GM18858 (cell line): ENCODE measurements around the gene GDF11.

Experiments used
- ATAC-seq: cut with Tn5 transposase; IDR thresholded peaks from one replicate; pipeline ENCODE4 v1.9.1; 2021; ENCODE audit not compliant: unreplicated experiment

GDF11 gene

DNA sequence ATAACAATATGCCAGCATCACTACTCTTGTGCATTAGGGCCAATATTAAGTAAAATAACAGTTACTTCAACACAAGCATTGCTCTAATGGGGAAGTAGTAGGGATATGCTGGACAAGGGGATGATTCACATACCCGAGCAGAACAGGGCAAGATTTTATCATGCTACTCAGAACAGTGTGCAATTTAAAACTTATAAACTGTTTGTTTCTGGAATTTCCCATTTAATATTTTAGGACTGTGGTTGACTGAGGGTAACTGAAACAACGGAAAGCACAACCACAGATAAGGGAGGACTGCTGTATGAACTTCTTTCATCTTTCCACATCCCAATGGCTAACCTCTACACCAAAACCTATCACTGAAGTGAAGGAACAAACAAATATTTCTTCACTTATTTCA lies 37.8 kb downstream of the GDF11 start:
- ATAC-seq: no peak

DNA sequence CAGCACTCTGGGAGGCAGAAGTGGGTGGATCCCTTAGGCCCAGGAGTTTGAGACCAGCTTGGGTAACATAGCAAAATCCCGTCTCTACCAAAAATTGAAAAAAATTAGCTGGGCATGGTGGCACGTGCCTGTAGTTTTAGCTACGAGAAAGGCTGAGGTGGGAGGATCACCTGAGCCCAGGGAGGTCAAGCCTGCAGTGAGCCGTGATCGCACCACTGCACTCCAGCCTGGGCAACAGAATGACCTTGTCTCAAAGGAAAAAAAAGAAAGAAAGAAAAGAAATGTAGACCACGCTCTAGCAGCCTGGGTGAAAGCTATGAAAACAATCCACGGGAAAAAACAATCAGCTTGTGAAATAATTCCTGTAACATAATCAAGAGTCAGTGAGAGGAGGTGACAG lies 45.6 kb downstream of the GDF11 start:
- no peak for ATAC-seq

DNA sequence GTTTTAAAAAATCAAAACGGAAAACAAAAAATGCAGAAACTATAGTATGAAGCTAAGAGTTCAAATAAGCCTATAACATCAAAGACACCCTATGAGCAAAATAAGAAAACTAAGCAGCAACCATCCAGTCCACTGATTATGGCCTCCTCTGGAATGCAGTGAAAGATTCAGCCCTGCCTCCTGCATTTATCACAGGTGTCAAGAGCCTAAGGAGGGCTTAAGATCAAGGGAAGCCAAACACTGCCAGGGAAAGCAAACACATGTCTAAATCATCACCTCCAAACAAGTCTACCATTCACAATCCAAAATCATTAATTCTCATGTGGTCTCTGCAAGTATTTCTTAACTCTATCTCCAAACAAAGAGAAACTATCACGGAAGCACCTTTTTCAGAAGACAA lies 46.2 kb downstream of the GDF11 start:
- ATAC-seq: no peak

DNA sequence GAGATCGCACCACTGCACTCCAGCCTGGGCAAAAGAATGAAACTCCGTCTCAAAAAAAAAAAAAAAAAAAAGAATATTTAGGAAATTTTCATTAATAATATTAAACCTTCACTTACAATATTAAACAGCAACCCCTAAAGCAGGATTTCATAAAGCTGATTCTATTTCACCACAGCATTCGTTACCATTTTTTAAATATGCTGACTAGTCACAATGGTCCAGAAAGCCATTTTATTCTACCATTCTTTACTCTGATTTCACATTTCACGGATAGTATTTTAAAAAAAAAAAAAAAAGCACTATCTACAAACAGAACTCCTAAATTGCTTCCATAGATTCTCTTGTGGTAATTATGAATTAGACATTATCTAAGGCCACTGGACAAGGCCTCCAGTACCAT lies 47.0 kb downstream of the GDF11 start:
- ATAC-seq: no peak

DNA sequence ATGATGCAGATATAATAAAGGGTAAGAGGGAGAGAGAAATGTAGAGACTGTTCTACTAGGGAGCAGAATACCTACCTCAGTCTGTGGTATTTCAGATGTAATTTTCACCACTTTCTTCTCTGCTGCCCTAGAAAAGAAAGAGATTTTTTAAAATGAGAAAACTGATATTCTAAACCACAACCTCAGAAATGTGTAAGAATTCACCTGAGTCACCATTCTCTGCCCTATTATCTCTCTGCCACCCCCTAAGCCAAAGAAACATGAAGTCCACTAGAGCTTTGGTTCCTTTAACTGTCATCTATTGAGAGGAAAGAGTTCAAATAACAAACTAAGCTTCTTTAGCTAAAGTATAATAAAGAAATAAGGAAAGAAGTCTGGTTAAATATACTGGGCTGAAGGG lies 53.0 kb downstream of the GDF11 start:
- ATAC-seq: no peak

DNA sequence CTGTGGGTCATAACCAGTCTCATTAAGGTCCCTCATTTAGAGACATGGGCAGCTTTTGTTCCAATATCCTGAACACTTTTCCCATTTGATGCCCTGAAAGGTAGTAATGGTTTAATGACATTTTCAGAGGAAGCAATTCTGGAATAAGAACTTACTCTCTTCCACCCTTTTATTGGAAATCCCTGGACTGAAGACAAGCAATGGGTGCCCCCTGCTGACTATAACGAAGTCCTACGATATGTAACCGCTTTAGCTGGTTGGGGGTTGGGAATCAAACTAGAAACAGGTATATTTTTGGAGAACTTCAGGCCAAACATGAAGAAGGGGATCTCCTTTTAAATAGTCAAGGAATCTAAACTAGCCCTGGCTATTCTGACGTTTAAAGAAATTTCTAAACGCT lies 54.1 kb downstream of the GDF11 start:
- no peak for ATAC-seq

DNA sequence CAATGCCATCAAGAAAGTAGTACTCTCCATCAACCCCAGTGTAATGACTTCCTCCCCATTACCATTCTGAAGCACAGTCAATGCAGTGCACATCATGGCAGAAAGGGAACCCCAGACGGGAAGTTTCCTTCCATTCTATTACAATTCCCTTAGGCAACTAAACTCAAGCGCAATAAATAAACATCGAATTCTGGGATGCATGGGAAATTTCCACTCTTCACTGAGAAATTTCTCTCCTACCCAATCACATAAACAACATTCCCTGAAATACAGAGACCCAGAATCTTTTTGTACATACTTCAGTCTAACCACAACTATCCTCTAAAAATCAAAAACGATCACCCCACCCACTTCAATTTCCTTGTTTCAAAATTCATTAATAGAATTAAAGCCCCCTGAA lies 54.6 kb downstream of the GDF11 start:
- ATAC-seq: no peak
